GM19452 (cell line): ENCODE data around the gene CPNE7.
"Not testable (repeated sequence)": the region's sequence is repeated elsewhere in the genome, so short reads cannot be mapped to it uniquely, and the experiment has no call there.

Source experiments
- ATAC-seq: cut with Tn5 transposase; IDR thresholded peaks from one replicate; pipeline ENCODE4 v1.9.1; 2021; ENCODE audit not compliant: unreplicated experiment

The CPNE7 gene

DNA sequence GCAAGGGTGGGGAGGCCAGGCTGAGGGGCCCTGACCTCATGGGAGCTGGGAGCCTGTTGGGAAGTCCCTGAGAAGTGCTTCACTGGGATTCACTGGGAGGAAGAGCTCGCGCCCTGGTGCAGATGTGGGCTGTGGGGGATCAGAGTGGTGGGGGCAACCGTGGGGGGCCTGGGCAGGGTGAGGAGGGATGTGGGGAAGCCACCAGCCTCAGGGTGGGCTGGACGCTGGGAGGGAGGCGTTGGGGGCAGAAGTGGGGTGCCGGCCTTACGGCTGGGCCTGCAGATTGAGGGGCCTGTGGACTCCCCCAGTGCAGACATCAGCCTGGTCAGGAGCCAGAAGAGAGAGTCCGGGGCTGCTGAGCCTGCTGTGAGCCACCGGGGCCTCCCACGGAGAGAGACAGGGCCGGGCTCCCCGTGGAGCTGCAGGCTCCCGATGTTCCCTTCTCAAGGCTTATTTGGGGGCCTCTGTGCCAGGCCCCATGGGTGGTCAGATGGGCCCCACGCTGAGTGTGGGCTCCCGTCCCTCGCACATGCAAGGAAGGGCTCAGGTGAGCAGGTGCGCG is 45.7 kb downstream of the CPNE7 start:
- ATAC-seq = no peak

GRCh38 chr16:89621698-89622409 is 46.3 kb downstream of the CPNE7 start:
- no peak for ATAC-seq

DNA sequence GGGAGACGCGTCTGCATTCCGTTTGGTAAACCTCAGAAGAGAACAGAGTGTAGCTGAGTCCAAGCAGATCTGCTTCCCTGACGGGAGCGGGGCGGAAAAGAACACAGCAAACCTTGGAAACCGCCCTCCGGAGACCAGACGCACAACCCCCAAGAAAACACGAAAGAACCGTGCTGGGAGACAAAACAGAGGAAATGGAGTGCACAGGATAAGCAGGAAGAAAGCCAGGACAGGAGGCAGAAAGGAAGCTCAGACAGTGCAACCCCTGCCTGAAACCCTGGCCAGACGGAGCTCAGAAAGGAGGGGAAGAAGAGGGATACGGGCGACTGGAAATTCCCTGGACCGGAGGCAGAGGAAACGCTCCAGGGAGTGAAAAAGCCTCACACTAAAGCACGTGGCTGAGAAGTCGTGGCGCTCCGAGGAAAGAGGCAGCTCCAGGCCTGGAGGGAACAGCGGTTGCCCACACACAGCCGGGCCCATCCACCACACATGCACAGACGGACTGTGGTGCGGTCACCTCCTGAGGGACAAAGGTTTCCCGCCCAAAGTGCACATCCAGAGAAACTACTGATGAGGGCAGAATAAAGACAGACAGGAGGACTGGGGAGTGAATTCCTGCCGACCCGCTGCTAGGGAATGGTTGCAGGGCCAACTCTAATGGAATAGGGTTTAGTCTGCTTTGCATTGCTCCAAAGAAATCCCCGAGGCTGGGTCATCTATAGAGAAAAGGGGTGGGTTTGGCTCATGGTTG is 48.1 kb downstream of the CPNE7 start:
- ATAC-seq = no peak

DNA sequence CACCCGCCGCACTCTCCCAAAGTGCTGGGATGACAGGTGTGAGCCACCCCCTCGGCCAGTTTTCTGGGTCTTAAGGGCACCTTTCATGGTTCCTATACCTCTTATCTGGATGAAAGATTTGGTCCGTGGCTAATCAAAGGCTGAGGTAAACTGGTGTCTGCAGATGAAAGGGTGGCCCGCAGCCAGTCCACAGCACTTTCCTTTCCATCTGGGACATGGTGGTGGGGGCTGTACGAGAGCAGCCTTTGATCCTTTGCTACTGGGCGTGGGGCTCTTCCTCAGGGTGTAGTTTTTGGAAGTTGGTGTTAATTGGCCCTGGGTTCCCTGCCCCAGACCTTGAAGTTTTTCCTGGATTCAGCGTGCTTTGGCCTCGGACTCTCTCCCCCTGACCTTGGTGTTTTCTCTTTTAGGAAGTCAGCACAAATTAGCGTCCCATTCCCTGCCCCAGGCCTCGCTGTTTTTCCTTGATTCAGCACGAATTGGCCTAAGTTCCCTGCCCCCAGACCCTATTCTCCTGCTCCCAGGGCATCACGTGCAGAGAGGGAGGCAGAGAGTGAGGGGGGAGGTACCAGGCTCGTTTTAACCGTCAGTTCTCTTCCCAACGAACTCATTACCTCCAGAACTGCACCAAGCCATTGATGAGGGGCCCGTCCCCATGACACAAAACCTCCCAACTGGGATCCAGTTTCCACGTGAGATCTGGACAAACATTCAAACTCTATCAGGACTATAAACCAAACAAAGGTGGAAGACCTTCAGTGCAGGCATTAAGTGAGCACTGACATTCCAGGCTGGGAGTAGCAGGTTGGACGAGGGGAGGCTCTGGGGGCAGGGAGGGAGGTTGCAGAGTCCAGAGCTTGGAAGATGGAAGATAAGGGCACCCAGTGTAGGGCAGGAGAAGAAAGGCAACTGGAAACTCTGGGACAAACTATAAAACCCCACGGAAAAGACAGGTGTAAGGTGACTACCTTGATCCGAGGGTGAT is 49.5 kb downstream of the CPNE7 start:
- no peak for ATAC-seq

- ATAC-seq = no peak
These were observed 54.5 kb downstream of the CPNE7 start for GRCh38 chr16:89629827-89630610.

DNA sequence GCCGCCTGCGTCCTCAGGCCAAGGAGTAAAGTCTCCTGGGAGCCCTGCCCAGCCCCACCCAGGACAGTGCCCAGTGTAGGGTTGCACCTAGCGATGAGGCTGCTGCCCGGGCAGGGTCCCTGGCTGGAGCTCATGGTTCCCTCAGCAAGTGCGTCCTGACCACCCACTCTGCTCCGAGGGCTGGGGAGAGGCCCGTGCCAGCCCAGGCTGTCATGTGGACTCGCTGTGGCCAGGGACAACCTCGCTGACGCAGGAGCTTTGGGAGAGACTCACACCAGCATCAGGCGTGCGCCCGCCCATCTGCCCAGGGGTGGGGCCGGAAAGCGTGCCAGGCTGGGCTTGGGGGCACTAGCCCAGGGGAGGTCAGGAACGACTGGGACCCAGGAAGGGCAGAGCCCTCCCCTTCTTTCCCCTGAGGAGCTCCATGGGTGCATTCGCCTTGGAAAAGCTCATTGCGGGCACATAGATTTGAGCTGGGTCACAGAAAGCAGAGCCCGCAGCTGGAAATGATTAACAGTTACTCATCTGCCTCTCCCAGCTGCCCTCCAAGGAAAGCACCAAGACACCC is 57.6 kb downstream of the CPNE7 start:
- ATAC-seq = no peak

DNA sequence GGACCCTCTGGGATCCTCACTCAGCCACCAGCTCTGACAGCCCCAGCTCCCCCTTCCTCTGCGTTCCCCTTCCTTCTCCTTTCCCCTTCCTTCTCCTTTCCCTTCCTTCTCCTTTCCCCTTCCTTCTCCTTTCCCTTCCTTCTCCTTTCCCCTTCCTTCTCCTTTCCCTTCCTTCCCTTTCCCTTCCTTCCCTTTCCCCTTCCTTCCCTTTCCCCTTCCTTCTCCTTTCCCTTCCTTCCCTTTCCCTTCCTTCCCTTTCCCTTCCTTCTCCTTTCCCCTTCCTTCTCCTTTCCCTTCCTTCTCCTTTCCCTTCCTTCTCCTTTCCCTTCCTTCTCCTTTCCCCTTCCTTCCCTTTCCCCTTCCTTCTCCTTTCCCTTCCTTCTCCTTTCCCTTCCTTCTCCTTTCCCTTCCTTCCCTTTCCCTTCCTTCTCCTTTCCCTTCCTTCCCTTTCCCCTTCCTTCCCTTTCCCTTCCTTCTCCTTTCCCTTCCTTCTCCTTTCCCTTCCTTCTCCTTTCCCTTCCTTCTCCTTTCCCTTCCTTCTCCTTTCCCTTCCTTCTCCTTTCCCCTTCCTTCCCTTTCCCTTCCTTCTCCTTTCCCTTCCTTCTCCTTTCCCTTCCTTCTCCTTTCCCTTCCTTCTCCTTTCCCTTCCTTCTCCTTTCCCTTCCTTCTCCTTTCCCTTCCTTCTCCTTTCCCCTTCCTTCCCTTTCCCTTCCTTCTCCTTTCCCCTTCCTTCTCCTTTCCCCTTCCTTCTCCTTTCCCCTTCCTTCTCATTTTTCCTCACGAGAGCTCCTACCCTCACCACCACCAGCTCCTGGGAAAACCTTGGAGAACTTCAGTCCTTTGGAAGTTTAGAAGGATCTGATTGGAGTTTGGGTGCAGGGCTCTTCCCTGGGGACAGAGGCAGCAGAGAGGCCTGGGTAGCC is 59.2 kb downstream of the CPNE7 start:
- ATAC-seq = not testable (repeated sequence)

- no peak for ATAC-seq
These were observed 61.1 kb downstream of the CPNE7 start for GRCh38 chr16:89636663-89637062.

DNA sequence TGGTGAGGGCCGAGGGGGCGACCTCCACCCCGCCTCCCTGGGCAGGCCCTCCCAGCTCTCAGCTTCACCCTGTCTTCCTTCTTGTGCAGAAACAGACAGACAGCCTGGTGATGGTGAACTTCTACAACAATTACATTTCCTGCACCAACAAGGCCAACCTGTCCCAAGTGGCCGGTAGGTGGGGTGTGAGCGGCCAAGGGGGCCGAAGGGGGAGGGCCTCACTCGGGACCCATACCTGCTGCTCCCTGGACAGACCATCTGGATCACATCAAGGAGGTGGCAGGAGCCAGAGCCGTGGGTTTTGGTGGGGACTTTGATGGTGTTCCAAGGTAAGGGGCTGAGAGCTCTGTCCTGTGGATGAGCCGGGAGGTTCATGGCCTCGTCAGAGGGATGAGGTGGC is 61.8 kb downstream of the CPNE7 start:
- ATAC-seq = no peak

DNA sequence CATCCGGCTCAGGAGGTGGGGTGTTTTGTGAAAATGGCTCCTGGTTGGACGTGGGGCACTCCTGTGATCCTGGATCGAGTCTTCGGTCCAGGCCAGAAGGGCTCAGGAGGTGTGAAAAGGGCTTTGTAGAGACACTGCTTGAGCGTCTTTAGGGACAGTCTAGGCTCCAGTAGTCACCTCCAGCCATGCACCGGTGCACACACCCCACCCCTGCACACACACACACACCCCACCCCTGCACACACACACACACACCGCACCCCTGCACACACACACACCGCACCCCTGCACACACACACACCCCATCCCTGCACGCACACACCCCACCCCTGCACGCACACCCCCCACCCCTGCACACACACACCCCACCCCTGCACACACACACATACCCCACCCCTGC is 62.9 kb downstream of the CPNE7 start:
- no peak for ATAC-seq

GRCh38 chr16:89639385-89639784 is 63.8 kb downstream of the CPNE7 start:
- ATAC-seq = no peak

DNA sequence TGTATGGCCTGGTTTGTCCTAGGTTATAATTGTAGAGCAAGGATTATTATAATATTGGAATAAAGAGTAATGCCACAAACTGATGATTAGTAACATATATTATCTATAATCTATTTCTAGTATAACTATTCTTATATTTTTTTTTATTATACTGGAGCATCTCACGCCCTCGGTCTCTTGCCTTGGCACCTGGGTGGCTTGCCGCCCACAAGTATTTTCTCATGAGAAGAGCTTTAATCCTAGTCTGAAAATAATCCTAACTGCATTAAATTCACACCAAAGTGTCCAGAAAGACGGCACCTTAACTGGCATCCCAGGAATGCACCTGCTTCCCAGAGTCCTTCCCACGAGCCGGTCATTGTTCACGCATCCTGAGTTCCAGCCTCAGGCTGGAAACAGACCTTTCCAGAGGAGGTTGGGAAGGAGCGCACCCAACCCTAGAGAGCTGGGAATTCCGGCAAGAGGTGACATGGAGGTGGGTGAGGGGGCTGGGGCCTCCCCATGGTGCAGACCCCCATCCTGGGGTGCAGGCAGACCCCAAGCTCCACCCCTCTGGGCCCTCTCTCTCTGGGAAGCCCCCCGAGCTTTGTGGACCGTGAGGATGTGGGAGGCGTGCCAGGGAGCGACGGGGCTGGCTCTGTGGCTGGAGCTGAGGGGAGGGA is 66.0 kb downstream of the CPNE7 start:
- no peak for ATAC-seq

GRCh38 chr16:89642574-89642973 is 67.0 kb downstream of the CPNE7 start:
- ATAC-seq = no peak

DNA sequence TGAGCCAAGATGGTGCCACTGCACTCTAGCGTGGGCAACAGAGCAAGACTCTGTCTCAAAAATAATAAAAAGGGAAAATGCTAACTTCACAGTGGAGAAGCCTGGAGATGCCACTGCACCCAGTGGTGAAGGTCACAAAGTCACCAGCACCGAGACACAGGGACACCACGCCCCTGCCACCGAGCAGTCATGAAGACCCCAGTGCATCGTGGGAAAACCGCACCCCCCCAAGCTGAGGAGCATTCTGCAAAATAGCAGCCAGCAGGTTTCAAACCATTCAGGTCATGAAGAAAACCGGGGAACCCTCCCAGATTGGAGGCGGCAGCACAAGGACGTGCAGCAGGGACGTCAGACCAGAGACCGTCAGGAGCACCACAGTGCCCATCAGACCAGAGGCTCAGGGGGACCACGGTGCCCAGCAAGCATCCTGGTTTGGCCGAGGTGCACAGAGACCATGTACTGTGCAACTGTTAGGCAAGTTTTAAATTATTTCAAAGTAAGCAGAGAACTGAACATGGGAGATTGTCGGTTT is 68.3 kb downstream of the CPNE7 start:
- no peak for ATAC-seq

DNA sequence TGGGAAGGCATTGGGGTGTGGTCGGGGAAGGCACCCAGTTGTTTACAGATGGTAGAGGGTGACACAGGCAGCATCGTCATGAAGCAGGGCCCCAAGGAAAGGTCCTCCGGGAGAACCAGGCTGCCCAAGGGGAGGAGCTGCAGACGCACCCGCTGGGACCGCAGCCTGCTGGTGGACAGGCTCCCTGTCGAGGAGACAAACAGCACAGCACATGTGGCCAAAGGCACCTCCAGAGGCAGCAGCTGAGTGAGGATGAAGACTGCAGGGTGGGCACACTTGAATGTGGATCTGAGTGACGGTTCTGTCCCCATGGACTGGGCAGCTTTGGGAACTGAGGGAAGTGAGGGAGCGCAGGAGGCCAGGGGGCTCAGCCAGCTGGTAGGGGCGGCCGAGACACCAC is 69.6 kb downstream of the CPNE7 start:
- ATAC-seq = no peak

GRCh38 chr16:89646270-89646669 is 70.7 kb downstream of the CPNE7 start:
- no peak for ATAC-seq
